Fibroblast of mammary gland (primary cell): ENCODE results near the gene NADSYN1.
"Not testable (repeated sequence)": the region's sequence is repeated elsewhere in the genome, so short reads cannot be mapped to it uniquely, and the experiment has no call there.

Source experiments
- DNase-seq: peaks from one replicate; pipeline ENCODE4 v3.0.0-alpha.2; 2010; ENCODE audit warnings: low read depth
- H3K4me3 ChIP-seq: 2 replicates; pipeline ENCODE4 v1.5.1; 2011; ENCODE audit warnings: low read depth, mild to moderate bottlenecking, low read length, moderate library complexity; ENCODE audit not compliant: control insufficient read depth
- TF ChIP-seq, protein P1 (sequence below): conservative IDR thresholded peaks from 2 replicates; pipeline ENCODE4 v1.5.1; 2011; ENCODE audit warnings: low read depth, low read length, inconsistent platforms; ENCODE audit not compliant: control insufficient read depth, insufficient read depth

Gene NADSYN1

DNA sequence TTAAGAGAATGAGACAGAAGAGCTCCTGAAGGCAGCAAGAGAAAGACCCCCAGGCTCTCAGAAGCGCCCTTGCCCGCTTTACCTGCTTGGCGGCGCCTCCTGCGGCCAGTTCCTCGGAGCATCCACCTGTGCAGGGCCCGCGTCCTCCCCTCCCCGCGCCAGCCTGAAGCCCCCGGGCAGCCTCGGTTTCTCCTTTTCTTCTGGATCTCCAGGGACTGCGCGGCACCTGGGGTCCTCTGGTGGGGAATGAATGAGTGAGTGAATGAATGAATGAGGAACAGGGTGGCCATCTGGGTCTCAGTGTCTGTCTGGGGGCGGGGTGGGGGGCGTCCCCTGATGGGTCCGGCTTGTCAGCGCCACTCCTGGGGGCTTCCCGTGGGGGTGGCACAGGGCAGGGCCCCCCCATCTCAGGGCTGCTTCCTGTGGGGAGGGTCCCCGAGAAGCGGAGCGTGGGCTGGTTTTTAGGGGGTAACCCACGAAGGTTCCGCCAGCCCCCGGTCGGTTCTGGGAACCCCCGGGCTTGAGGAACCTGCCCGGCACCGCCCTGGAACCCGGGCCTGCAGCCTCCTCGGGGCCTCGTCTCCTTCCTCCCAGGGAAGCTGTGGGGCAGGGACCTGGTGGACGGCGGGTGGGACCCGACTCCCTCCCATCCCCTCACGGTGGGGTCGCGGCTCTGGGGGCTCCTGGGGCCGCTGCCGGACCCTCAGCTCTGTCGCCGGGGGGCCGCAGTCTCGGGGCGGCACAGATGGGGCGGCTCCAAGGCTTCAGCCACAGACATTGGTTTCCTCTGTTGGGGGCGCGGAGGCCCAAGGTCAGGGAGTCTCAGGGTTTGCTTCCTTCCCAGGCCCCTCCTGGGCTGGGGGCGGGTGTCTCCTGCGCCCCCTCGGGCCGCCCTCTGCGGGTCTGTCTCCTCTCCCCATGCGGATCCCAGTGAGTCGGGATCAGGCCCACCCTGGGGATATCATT, 65.8 kb downstream of the NADSYN1 start:
- TF ChIP-seq, protein P1, sequence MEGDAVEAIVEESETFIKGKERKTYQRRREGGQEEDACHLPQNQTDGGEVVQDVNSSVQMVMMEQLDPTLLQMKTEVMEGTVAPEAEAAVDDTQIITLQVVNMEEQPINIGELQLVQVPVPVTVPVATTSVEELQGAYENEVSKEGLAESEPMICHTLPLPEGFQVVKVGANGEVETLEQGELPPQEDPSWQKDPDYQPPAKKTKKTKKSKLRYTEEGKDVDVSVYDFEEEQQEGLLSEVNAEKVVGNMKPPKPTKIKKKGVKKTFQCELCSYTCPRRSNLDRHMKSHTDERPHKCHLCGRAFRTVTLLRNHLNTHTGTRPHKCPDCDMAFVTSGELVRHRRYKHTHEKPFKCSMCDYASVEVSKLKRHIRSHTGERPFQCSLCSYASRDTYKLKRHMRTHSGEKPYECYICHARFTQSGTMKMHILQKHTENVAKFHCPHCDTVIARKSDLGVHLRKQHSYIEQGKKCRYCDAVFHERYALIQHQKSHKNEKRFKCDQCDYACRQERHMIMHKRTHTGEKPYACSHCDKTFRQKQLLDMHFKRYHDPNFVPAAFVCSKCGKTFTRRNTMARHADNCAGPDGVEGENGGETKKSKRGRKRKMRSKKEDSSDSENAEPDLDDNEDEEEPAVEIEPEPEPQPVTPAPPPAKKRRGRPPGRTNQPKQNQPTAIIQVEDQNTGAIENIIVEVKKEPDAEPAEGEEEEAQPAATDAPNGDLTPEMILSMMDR: no peak
- DNase-seq: no peak
- no peak overlapping the region for H3K4me3 ChIP-seq

DNA sequence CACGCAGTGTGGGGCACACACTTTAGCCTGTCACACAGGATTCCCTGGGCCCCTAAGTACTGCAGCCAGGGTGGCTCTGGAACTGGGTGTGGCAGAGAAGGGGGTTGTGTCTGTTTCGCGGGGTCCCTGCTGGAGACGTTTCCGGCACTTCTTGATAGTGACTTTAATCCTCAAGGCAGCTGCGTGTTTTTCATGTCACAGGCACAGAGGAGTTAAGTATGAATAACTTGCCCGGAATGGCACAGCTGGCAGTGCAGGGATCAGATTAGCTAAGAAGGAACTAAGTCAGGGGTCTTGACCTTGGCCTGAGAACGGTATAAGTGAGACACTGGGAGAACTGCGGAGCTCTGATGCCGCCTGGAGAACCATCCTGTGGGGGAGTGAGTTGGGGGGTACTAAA, 66.5 kb downstream of the NADSYN1 start:
- DNase-seq: no peak
- TF ChIP-seq, protein P1: no peak
- H3K4me3 ChIP-seq: no peak overlapping the region

DNA sequence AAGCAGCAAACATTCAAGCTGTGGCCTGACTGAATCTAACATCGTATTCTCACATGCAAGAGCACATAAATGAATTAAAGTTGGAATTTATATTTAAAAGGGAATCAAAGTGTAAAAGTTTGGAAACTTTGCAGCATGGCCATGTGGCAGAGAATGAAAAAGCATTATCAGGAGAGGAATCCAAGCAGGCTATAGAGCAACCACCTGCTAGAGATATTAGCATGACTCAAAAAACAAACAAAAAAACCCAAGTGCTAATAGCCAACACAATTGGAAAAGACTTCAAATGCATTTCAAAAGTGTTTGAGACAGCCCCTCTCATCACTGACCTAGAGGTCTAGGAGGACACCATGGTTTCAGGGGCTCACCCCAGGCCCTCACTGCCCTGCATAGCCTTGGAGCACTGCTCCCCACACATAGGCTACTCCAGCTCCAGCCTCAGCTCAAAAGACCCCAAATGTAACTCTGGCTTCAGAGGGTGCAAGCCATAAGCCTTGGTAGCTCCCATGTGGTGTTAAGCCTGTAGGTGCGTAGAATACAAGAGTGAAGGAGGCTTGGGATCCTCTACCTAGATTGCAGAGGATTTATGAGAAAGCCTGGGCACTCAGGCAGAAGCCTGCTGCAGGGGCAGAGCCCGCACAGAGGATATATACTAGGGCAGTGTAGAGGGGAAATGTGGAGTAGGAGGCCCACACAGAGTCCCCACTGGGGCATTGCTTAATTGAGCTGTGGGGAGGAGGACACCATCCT, 72.4 kb downstream of the NADSYN1 start:
- no peak overlapping the region for H3K4me3 ChIP-seq
- TF ChIP-seq, protein P1: no peak
- no peak for DNase-seq

DNA sequence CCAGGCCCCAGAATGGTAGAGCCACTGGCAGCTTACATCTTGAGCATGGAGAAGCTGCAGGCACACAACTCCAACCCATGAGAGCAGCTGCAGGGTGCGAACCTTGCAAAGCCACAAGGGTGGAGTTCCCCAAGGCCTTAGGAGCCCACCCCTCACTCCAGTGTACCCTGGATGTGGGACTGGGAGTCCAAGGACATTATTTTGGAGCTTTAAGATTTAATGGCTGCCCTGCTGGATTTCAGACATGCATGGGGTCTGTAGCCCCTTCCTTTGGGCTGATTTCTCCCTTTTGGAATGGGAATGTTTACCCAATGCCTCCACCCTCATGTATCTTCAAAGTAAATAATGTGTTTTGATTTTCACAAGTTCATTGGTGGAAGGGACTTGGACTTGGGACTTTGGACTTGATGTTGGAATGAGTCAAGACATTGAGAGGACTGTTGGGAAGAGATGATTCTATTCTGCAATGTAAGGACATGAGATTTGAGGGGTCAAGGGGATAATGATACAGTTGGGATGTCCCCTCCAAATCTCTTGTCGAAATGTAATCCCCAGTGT, 73.0 kb downstream of the NADSYN1 start:
- TF ChIP-seq, protein P1: no peak
- no peak for DNase-seq
- no peak overlapping the region for H3K4me3 ChIP-seq

DNA sequence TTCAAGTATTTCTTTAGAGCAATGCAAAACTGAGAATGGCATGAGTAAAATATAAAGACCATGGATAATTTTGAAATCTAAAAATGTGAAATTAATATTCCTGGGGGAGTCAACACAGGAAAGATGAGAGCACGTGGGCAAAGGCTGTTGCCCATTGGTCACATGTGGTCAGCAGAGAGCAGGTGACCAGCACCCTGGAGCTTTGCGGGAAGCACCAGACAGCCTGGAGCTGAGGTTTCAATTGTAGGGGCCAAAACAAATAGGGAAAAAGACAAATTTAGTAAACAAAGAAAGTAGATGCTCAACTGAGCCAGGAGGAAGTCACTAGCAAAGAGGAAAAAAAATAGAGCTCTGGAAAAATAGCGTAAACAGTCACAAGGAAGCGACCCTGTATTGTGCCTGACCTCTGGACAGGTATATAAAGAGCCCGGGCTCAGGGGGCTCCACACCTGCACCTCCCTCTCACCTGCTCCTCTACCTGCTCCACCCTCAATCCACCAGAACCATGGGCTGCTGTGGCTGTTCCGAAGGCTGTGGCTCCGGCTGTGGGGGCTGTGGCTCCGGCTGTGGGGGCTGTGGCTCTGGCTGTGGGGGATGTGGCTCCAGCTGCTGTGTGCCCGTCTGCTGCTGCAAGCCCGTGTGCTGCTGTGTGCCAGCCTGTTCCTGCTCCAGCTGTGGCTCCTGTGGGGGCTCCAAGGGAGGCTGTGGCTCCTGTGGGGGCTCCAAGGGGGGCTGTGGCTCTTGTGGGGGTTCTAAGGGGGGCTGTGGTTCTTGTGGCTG, 74.0 kb downstream of the NADSYN1 start, which contains the start of gene KRTAP5-7:
KRTAP5-7 (plus strand) TSS at position 472 of the 780 bp plus-strand sequence; CDS start at position 506, 34 bp downstream.
- H3K4me3 ChIP-seq, DNase-seq: not testable (repeated sequence)

DNA sequence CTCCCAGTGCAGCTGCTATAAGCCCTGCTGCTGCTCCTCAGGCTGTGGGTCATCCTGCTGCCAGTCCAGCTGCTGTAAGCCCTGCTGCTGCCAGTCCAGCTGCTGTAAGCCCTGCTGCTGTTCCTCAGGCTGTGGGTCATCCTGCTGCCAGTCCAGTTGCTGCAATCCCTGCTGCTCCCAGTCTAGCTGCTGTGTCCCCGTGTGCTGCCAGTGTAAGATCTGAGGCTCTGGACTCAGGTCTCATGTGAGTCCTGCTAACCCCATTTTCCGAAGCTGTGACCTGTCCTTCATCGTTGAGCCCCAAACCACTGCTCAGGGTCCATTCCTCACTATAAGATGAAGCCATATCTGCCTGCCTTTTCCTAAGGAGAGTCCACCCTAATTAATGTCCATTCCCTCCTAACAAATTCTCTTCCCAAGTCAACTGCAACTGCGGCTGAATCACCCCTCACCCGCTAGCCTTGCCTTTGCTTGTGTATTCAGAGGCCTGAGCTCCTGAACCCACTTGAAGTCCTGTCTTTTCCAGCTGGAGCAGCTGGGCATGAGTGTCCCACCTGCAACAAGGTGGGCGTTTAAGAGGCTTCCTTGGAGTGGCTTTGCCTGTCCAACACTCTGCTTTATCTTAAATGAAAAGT, 74.7 kb downstream of the NADSYN1 start:
- H3K4me3 ChIP-seq: no peak overlapping the region
- no peak for DNase-seq
- TF ChIP-seq, protein P1: no peak
